CD14-positive monocyte (primary cell): Measurements from ENCODE around the gene PPP4R3A. TPM values are rescaled to one million over a fixed set of nuclear protein-coding genes. Genes with fewer than 3 reads are reported as not detected.
A peak's percentile ranks its signal among the peaks of the same experiment; 100 is the strongest.

ENCODE experiments used
- DNase-seq, 3 donors: peaks; one replicate each; pipeline ENCODE4 v3.0.0-alpha.2; 2011 to 2022
- H2AFZ ChIP-seq: 2 replicates; pipeline ENCODE4 v1.6.0; 2012; ENCODE audit warnings: mild to moderate bottlenecking, low read depth, low read length, inconsistent platforms; ENCODE audit not compliant: insufficient read depth, poor library complexity, severe bottlenecking
- H3K27ac ChIP-seq, 2 donors: 1 replicate in 1 of 2; 2 replicates in 1 of 2; pipeline ENCODE4 v1.5.1; 2012 to 2013; ENCODE audit warnings: low read length in 2 of 2, control low read depth in 1 of 2, inconsistent platforms in 1 of 2, low read depth in 1 of 2, mild to moderate bottlenecking in 1 of 2
- H3K27me3 ChIP-seq, 2 donors: one replicate each; pipeline versions ENCODE4 v1.6.0 to v1.6.1; 2011 to 2013; ENCODE audit warnings: low read length in 2 of 2; ENCODE audit not compliant: control insufficient read depth in 2 of 2, insufficient read depth in 2 of 2
- H3K36me3 ChIP-seq, 2 donors: replicated peaks in 1 of 2; 1 replicate in 1 of 2; 2 replicates in 1 of 2; pipeline versions ENCODE4 v1.5.1 to v1.6.1; 2012 to 2013; ENCODE audit warnings: low read length in 2 of 2, control low read depth in 1 of 2, inconsistent platforms in 1 of 2, mild to moderate bottlenecking in 1 of 2; ENCODE audit not compliant: insufficient read depth in 2 of 2, control insufficient read depth in 1 of 2
- H3K4me1 ChIP-seq, 2 donors: 1 replicate in 1 of 2; 2 replicates in 1 of 2; pipeline versions ENCODE4 v1.5.1 to v1.6.1; 2012 to 2013; ENCODE audit warnings: low read length in 2 of 2, control low read depth in 1 of 2, inconsistent platforms in 1 of 2, mild to moderate bottlenecking in 1 of 2, moderate library complexity in 1 of 2; ENCODE audit not compliant: insufficient read depth in 2 of 2, control insufficient read depth in 1 of 2
- H3K4me2 ChIP-seq: replicated peaks from 2 replicates; pipeline ENCODE3; 2012; ENCODE audit warnings: low read length, moderate library complexity, mild to moderate bottlenecking; ENCODE audit not compliant: poor library complexity, severe bottlenecking; ENCODE audit errors: extremely low read depth
- H3K4me3 ChIP-seq, 3 experiments: fragments of 200-600 bp in 1 of 3; sonication (generic) in 1 of 3; replicated peaks in 1 of 3; 1 replicate in 2 of 3; 2 replicates in 1 of 3; pipeline ENCODE4 v1.5.1; 2011 to 2013; ENCODE audit warnings: low read length in 3 of 3, mild to moderate bottlenecking in 3 of 3, control low read depth in 2 of 3, low read depth in 2 of 3, inconsistent platforms in 1 of 3, moderate library complexity in 1 of 3
- H3K79me2 ChIP-seq: 2 replicates; pipeline ENCODE4 v1.6.0; 2012; ENCODE audit warnings: mild to moderate bottlenecking, control low read depth, inconsistent platforms, low read length, moderate library complexity; ENCODE audit not compliant: insufficient read depth
- H3K9ac ChIP-seq: 2 replicates; pipeline ENCODE4 v1.6.0; 2017; ENCODE audit warnings: low read length, mild to moderate bottlenecking; ENCODE audit not compliant: insufficient read depth, poor library complexity, severe bottlenecking
- H3K9me3 ChIP-seq, 2 donors: replicated peaks in 1 of 2; 1 replicate in 1 of 2; 2 replicates in 1 of 2; pipeline versions ENCODE4 v1.5.1 to v1.6.1; 2012 to 2013; ENCODE audit warnings: low read length in 2 of 2, control low read depth in 1 of 2; ENCODE audit not compliant: control insufficient read depth in 1 of 2, insufficient read depth in 1 of 2
- H4K20me1 ChIP-seq: 2 replicates; pipeline ENCODE4 v1.6.0; 2012; ENCODE audit warnings: mild to moderate bottlenecking, low read length, control low read depth, moderate library complexity; ENCODE audit not compliant: insufficient read depth
- H3K27ac Mint-ChIP-seq, 7 donors: one replicate each; pipeline ENCODE4 v1.8.0; 2020; ENCODE audit warnings: mild to moderate bottlenecking in 7 of 7, mixed read lengths in 7 of 7, moderate library complexity in 6 of 7, inconsistent platforms in 2 of 7
- H3K27me3 Mint-ChIP-seq, 3 donors: one replicate each; pipeline ENCODE4 v1.8.0; 2021 to 2022; ENCODE audit warnings: low read depth in 3 of 3, mild to moderate bottlenecking in 3 of 3, mixed read lengths in 3 of 3, moderate library complexity in 3 of 3, inconsistent platforms in 1 of 3
- H3K36me3 Mint-ChIP-seq, 2 donors: one replicate each; pipeline ENCODE4 v1.8.0; 2020; ENCODE audit warnings: mixed read lengths in 2 of 2, inconsistent platforms in 1 of 2, mild to moderate bottlenecking in 1 of 2
- H3K4me1 Mint-ChIP-seq: one replicate; pipeline ENCODE4 v1.8.0; 2020; ENCODE audit warnings: mild to moderate bottlenecking, mixed read lengths
- H3K4me3 Mint-ChIP-seq, 2 donors: one replicate each; pipeline ENCODE4 v1.8.0; 2020; ENCODE audit warnings: mild to moderate bottlenecking in 2 of 2, mixed read lengths in 2 of 2, moderate library complexity in 1 of 2
- H3K9me3 Mint-ChIP-seq, 7 donors: one replicate each; pipeline ENCODE4 v1.8.0; 2020 to 2022; ENCODE audit warnings: mixed read lengths in 7 of 7, mild to moderate bottlenecking in 6 of 7, moderate library complexity in 6 of 7, inconsistent platforms in 2 of 7
- WGBS: methylation state at CpG from one replicate; pipeline ENCODE4 v1.1.5; 2013; ENCODE audit warnings: missing lambda C conversion rate; ENCODE audit not compliant: insufficient coverage; 5-methylcytosine and 5-hydroxymethylcytosine counted together
- intact Hi-C, 2 donors: fragments of 100-400 bp; cut with micrococcal nuclease; formaldehyde crosslinking; loops; one replicate each; pipeline versions ENCODE4 v1.15.0 to v1.15.1; 2023
- polyA plus RNA-seq, 3 donors: library from polyadenylated mRNA; depleted of rRNA in 1 of 3; unstranded in 2 of 3; stranded (reverse) in 1 of 3; fragments of 300-500 nt in 2 of 3; fragments of >200 nt in 1 of 3; fragmentation: Illumina TruSeq in 2 of 3; gene quantifications; 1 replicate in 2 of 3; 2 replicates in 1 of 3; pipeline ENCODE4 v1.2.3, GENCODE V29; 2012 to 2021
- TF ChIP-seq, protein P1 (sequence below): fragments of 200-600 bp; IDR thresholded peaks from one replicate; pipeline ENCODE4 v1.8.0; 2022; ENCODE audit warnings: antibody characterized with exemption, mild to moderate bottlenecking

Gene PPP4R3A
- polyA plus RNA-seq, 3 donors = 31.4 to 71.0 (median 41.2) TPM

DNA sequence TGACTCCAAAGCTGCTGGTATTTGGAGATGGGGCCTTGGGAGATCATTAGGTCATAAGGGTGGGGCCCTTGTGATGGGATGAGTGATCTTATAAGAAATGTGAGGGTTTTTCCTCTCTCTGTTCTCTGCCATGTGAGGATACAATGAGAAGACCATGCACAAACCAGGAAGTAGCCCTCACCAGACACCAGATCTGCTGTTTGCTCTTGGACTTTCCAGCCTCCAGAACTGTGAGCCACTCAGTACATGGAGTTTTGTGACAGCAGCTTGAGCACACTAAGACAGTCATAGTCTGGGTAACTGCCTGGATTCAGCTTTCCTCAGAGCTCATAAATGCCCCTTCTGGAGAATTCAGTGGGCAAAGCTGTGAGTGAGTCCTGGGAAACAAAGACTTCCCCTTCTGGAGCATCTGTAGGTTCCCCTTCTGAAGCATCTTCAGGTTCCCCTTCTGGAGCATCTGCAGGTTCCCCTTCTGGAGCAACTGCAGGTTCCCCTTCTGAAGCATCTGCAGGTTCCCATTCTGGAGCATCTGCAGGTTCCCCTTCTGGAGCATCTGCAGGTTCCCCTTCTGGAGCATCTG lies 11.0 kb upstream of the PPP4R3A start:
- intact Hi-C loops = no loop called here
- no peak overlapping the region for H2AFZ ChIP-seq
- Mint-ChIP-seq H3K4me1 (peaks cover 23% of the 10 kb centered on the region), H3K4me3 (peak overlapping the region in 1 of 2 donors; percentile 33), H3K36me3 (no peaks in the 10 kb centered on the region), H3K27me3 (peaks cover 0 to 4% (median 1%) of the 10 kb centered on the region in 3 donors), H3K27ac (peak overlapping the region; percentile 74 to 91 (median 86)), H3K9me3 (peaks cover 0 to 6% (median 4%) of the 10 kb centered on the region in 7 donors)
- peaks cover 29 to 38% of the 10 kb centered on the region in 2 donors for H3K4me1 ChIP-seq
- no peaks in the 10 kb centered on the region for H4K20me1 ChIP-seq
- no peaks in the 10 kb centered on the region for H3K27me3 ChIP-seq
- TF ChIP-seq, protein P1, sequence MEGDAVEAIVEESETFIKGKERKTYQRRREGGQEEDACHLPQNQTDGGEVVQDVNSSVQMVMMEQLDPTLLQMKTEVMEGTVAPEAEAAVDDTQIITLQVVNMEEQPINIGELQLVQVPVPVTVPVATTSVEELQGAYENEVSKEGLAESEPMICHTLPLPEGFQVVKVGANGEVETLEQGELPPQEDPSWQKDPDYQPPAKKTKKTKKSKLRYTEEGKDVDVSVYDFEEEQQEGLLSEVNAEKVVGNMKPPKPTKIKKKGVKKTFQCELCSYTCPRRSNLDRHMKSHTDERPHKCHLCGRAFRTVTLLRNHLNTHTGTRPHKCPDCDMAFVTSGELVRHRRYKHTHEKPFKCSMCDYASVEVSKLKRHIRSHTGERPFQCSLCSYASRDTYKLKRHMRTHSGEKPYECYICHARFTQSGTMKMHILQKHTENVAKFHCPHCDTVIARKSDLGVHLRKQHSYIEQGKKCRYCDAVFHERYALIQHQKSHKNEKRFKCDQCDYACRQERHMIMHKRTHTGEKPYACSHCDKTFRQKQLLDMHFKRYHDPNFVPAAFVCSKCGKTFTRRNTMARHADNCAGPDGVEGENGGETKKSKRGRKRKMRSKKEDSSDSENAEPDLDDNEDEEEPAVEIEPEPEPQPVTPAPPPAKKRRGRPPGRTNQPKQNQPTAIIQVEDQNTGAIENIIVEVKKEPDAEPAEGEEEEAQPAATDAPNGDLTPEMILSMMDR = no peak
- H3K9me3 ChIP-seq = no peaks in the 10 kb centered on the region
- peak overlapping the region in 1 of 3 experiments; percentile 3 for H3K4me3 ChIP-seq
- peak overlapping the region; percentile 46 for H3K9ac ChIP-seq
- peak; percentile 88 to 95 (median 88) for DNase-seq
- H3K4me2 ChIP-seq = no peak overlapping the region
- H3K36me3 ChIP-seq = no peaks in the 10 kb centered on the region
- H3K79me2 ChIP-seq = no peaks in the 10 kb centered on the region
- peak overlapping the region; percentile 42 to 90 for H3K27ac ChIP-seq

- WGBS = 94% methylated on average over 2 of the region's 2 CpGs
- H3K36me3 Mint-ChIP-seq = no peaks in the 10 kb centered on the region
Measured at GRCh38 chr14:91520138-91520537, 10.0 kb upstream of the PPP4R3A start.

More at GRCh38 chr14:91520138-91520537, 10.0 kb upstream of the PPP4R3A start:
- Mint-ChIP-seq H3K4me3 (no peak overlapping the region), H3K27ac (peak overlapping the region in 4 of 7 donors; percentile 82 to 91 (median 88)), H3K4me1 (peaks cover 24% of the 10 kb centered on the region), H3K9me3 (peaks cover 0 to 6% (median 4%) of the 10 kb centered on the region in 7 donors), H3K27me3 (peaks cover 0 to 4% (median 1%) of the 10 kb centered on the region in 3 donors)
- H3K4me2 ChIP-seq = no peak overlapping the region
- intact Hi-C loops = no loop called here
- TF ChIP-seq, protein P1 = no peak
- peak overlapping the region; percentile 41 to 90 for H3K27ac ChIP-seq
- H3K4me3 ChIP-seq = no peak overlapping the region
- H3K36me3 ChIP-seq = no peaks in the 10 kb centered on the region
- no peak for DNase-seq
- no peak overlapping the region for H2AFZ ChIP-seq
- peaks cover 30 to 42% of the 10 kb centered on the region in 2 donors for H3K4me1 ChIP-seq
- H3K79me2 ChIP-seq = no peaks in the 10 kb centered on the region
- H4K20me1 ChIP-seq = no peaks in the 10 kb centered on the region
- no peak overlapping the region for H3K9ac ChIP-seq
- H3K9me3 ChIP-seq = no peaks in the 10 kb centered on the region
- H3K27me3 ChIP-seq = no peaks in the 10 kb centered on the region
